Measurements from ENCODE around the gene FERMT3.

- TF ChIP-seq CTCF (IDR thresholded peaks at IDR 0.05) (no peak), POLR2A (IDR thresholded peaks at IDR 0.05) (no peak), POLR2AphosphoS5 (IDR thresholded peaks at IDR 0.05) (no peak)
Observed at GRCh38 chr11:64235437-64236161, 29.1 kb downstream of the FERMT3 start.

All from sigmoid colon (tissue), 4 donors.